OCI-LY3 (cell line): ENCODE results near the gene MTHFR.

Experiments
- H2AFZ ChIP-seq: fragments of 200-600, 300-600 bp; shearing (Covaris generic); 2 replicates; pipeline ENCODE4 v1.6.0; 2014; ENCODE audit warnings: antibody characterized with exemption, low read depth, low read length
- H3K27ac ChIP-seq: fragments of 200-600, 300-600 bp; sonication (generic); 2 replicates; pipeline ENCODE4 v1.5.1; 2014; ENCODE audit warnings: mild to moderate bottlenecking, low read length, moderate library complexity, mixed read lengths
- H3K27me3 ChIP-seq: fragments of 200-600, 300-600 bp; sonication (generic); 2 replicates; pipeline ENCODE4 v1.6.1; 2014; ENCODE audit warnings: low read depth, low read length, mixed read lengths
- H3K36me3 ChIP-seq: fragments of 200-600, 300-600 bp; sonication (generic); replicated peaks from 2 replicates; pipeline ENCODE3; 2014; ENCODE audit warnings: low read depth, low read length, mixed read lengths
- H3K4me1 ChIP-seq: fragments of 300-600, 200-600 bp; sonication (generic); 2 replicates; pipeline ENCODE4 v1.6.1; 2014; ENCODE audit warnings: low read length, mixed read lengths
- H3K4me2 ChIP-seq: fragments of 200-600, 300-600 bp; sonication (generic); 2 replicates; pipeline ENCODE4 v1.6.1; 2014; ENCODE audit warnings: low read length, mixed read lengths
- H3K4me3 ChIP-seq: fragments of 300-600, 200-600 bp; sonication (generic); 2 replicates; pipeline ENCODE4 v1.5.1; 2014; ENCODE audit warnings: antibody characterized with exemption, mild to moderate bottlenecking, low read length, moderate library complexity
- H3K79me2 ChIP-seq: fragments of 300-600, 200-600 bp; shearing (Covaris generic); 2 replicates; pipeline ENCODE4 v1.6.1; 2014; ENCODE audit warnings: mild to moderate bottlenecking, low read length, mixed read lengths
- H3K9ac ChIP-seq: fragments of 300-600, 200-600 bp; shearing (Covaris generic); 2 replicates; pipeline ENCODE4 v1.6.0; 2014; ENCODE audit warnings: mild to moderate bottlenecking, low read length, moderate library complexity
- H3K9me3 ChIP-seq: fragments of 200-600, 300-600 bp; shearing (Covaris generic); 2 replicates; pipeline ENCODE4 v1.6.1; 2014; ENCODE audit warnings: low read length, mixed read lengths; ENCODE audit not compliant: insufficient read depth
- H4K20me1 ChIP-seq: fragments of 200-600, 300-600 bp; sonication (generic); 2 replicates; pipeline ENCODE4 v1.6.1; 2016; ENCODE audit warnings: low read length, mixed read lengths; ENCODE audit not compliant: insufficient read depth
- CTCF ChIP-seq: fragments of 200-600, 300-600 bp; sonication (generic); IDR thresholded peaks from 2 replicates; pipeline ENCODE4 v1.5.1; 2014; ENCODE audit warnings: antibody characterized with exemption, low read length, low read depth
- EZH2phosphoT487 ChIP-seq: fragments of 200-600 bp; shearing (Covaris generic); IDR thresholded peaks from 2 replicates; pipeline ENCODE4 v1.6.1; 2018; ENCODE audit warnings: antibody characterized with exemption, mixed run types, low read depth

Gene MTHFR

GRCh38 chr1:11805422-11806306 lies at the start of gene MTHFR, which contains the start of gene CLCN6:
TSS of gene MTHFR (minus strand) at chr1:11805964. CDS start at chr1:11803116, 2,848 bp downstream.
TSS of gene CLCN6 (plus strand) at chr1:11806191. CDS start at chr1:11806263, 72 bp downstream.
- peak within 1 kb of the TSS; percentile 99 for H3K4me2 ChIP-seq
- H3K27ac ChIP-seq: peak within 1 kb of the TSS; percentile 61
- H3K9ac ChIP-seq: peak within 1 kb of the TSS; percentile 90
- no peaks in the 10 kb centered on the region for H3K27me3 ChIP-seq
- H3K4me3 ChIP-seq: peak within 1 kb of the TSS; percentile 98
- no peaks in the 10 kb centered on the region for H4K20me1 ChIP-seq
- TF ChIP-seq CTCF (no peak), EZH2phosphoT487 (no peak)
- H3K9me3 ChIP-seq: no peaks in the 10 kb centered on the region
- H2AFZ ChIP-seq: peak within 1 kb of the TSS; percentile 62; the same call in 1 of the 2 replicates
- peaks cover 21% of the 10 kb centered on the region for H3K79me2 ChIP-seq
- peaks cover 14% of the 10 kb centered on the region for H3K36me3 ChIP-seq
- peaks cover 21% of the 10 kb centered on the region for H3K4me1 ChIP-seq

- H4K20me1 ChIP-seq: no peaks in the 10 kb centered on the region; the same call in 1 of the 2 replicates
- TF ChIP-seq EZH2phosphoT487: no peak
- TF ChIP-seq CTCF: no peak
- H3K4me3 ChIP-seq: no peak overlapping the region
- H3K36me3 ChIP-seq: no peaks in the 10 kb centered on the region
- no peaks in the 10 kb centered on the region for H3K79me2 ChIP-seq
- H3K9me3 ChIP-seq: no peaks in the 10 kb centered on the region
- no peaks in the 10 kb centered on the region for H3K27me3 ChIP-seq
- H3K9ac ChIP-seq: no peak overlapping the region
- H3K4me1 ChIP-seq: peaks cover 8% of the 10 kb centered on the region; the same call in 1 of the 2 replicates
- no peak overlapping the region for H3K4me2 ChIP-seq
- H2AFZ ChIP-seq: no peak overlapping the region
- no peak overlapping the region for H3K27ac ChIP-seq
Measured at GRCh38 chr1:11855430-11855829, 49.7 kb upstream of the MTHFR start.

GRCh38 chr1:11854519-11854918 lies 48.8 kb upstream of the MTHFR start:
- no peak overlapping the region for H3K9ac ChIP-seq
- H3K79me2 ChIP-seq: no peaks in the 10 kb centered on the region
- no peaks in the 10 kb centered on the region; the same call in 1 of the 2 replicates for H4K20me1 ChIP-seq
- peaks cover 8% of the 10 kb centered on the region; the same call in 1 of the 2 replicates for H3K4me1 ChIP-seq
- no peak overlapping the region for H3K4me2 ChIP-seq
- no peaks in the 10 kb centered on the region for H3K36me3 ChIP-seq
- no peaks in the 10 kb centered on the region for H3K27me3 ChIP-seq
- no peak for TF ChIP-seq EZH2phosphoT487
- no peak for TF ChIP-seq CTCF
- no peak overlapping the region for H3K27ac ChIP-seq
- no peaks in the 10 kb centered on the region for H3K9me3 ChIP-seq
- H3K4me3 ChIP-seq: no peak overlapping the region
- H2AFZ ChIP-seq: no peak overlapping the region

GRCh38 chr1:11851180-11851579 lies 45.4 kb upstream of the MTHFR start:
- H3K27ac ChIP-seq: no peak overlapping the region

More at GRCh38 chr1:11851180-11851579, 45.4 kb upstream of the MTHFR start:
- H3K36me3 ChIP-seq: no peaks in the 10 kb centered on the region
- no peak overlapping the region for H3K4me3 ChIP-seq
- H3K4me2 ChIP-seq: no peak overlapping the region
- H3K79me2 ChIP-seq: no peaks in the 10 kb centered on the region
- no peak overlapping the region for H2AFZ ChIP-seq
- H3K9me3 ChIP-seq: no peaks in the 10 kb centered on the region
- H4K20me1 ChIP-seq: no peaks in the 10 kb centered on the region
- H3K9ac ChIP-seq: no peak overlapping the region
- no peaks in the 10 kb centered on the region for H3K4me1 ChIP-seq
- no peaks in the 10 kb centered on the region for H3K27me3 ChIP-seq
- TF ChIP-seq EZH2phosphoT487 (no peak), CTCF (no peak)
